K562 (cell line): ENCODE measurements around the gene ZSCAN2. TPM values are rescaled to one million over a fixed set of nuclear protein-coding genes. Genes with fewer than 3 reads are reported as not detected.

Experiments used
- ATAC-seq: fragments of 200-7000 bp; cut with Tn5 transposase; 3 replicates; pipeline ENCODE4 v1.9.1; 2020; ENCODE audit warnings: moderate library complexity
- BruUV-seq: library from RNA; stranded (reverse); fragments of 400-500 nt; replicated peaks from 2 replicates; lab custom pipeline; 2021; lab: Mats Ljungman, UMichigan
- CTCF ChIA-PET: fragments of 300-600 bp; formaldehyde crosslinking; extraction: SDS; loops from one replicate; lab custom pipeline; 2021; ENCODE audit warnings: low intra/inter-chr PET ratio; lab: Yijun Ruan, JAX
- POLR2A ChIA-PET: fragments of 300-600, 350-650 bp; sonication (Branson Sonifier 250); formaldehyde crosslinking; extraction: SDS; loops from one replicate; lab custom pipeline; 2021; ENCODE audit warnings: antibody characterized with exemption, inconsistent platforms; lab: Yijun Ruan, JAX
- DNase-seq, 4 experiments: peaks; one replicate each; pipeline versions ENCODE4 v3.0.0 to v3.0.0-alpha.2; 2011 to 2018; ENCODE audit warnings: low spot score in 3 of 4, mixed read lengths in 3 of 4; ENCODE audit errors: extremely low read depth in 1 of 4
- FAIRE-seq: peaks from 2 replicates; lab custom pipeline; 2011; peaks lifted over from hg19 to GRCh38; lab: Jason Lieb, UNC
- H2AFZ ChIP-seq: 2 replicates; pipeline ENCODE4 v1.6.0; 2011; ENCODE audit warnings: low read depth, low read length, control low read depth, inconsistent platforms
- H3K27ac ChIP-seq: fragments of 200-600 bp; 3 replicates; pipeline ENCODE4 v1.8.0; 2011; ENCODE audit warnings: low read depth, mild to moderate bottlenecking, control low read depth, inconsistent platforms, low read length, moderate library complexity, mixed read lengths; ENCODE audit errors: extremely low read depth
- H3K27me3 ChIP-seq, 2 experiments: fragments of 300-600 bp in 1 of 2; 2 replicates in 1 of 2; 3 replicates in 1 of 2; pipeline versions ENCODE4 v1.6.0 to v1.8.0; 2011; ENCODE audit warnings: inconsistent platforms in 2 of 2, low read length in 2 of 2, mild to moderate bottlenecking in 1 of 2, mixed read lengths in 1 of 2, moderate library complexity in 1 of 2; ENCODE audit not compliant: control insufficient read depth in 2 of 2, insufficient read depth in 2 of 2
- H3K36me3 ChIP-seq: fragments of 300-600 bp; 3 replicates; pipeline ENCODE4 v1.8.0; 2011; ENCODE audit warnings: mild to moderate bottlenecking, low read length, inconsistent platforms; ENCODE audit not compliant: control insufficient read depth, insufficient read depth
- H3K4me1 ChIP-seq, 2 experiments: fragments of 200-600 bp in 1 of 2; replicated peaks in 1 of 2; 2 replicates in 1 of 2; 3 replicates in 1 of 2; pipeline versions ENCODE4 v1.5.1 to v1.8.0; 2011; ENCODE audit warnings: inconsistent platforms in 2 of 2, low read length in 2 of 2, mild to moderate bottlenecking in 1 of 2, mixed read lengths in 1 of 2, moderate library complexity in 1 of 2; ENCODE audit not compliant: control insufficient read depth in 2 of 2, insufficient read depth in 2 of 2
- H3K4me2 ChIP-seq: 2 replicates; pipeline ENCODE4 v1.6.1; 2011; ENCODE audit warnings: low read length, control low read depth, inconsistent platforms, mixed read lengths; ENCODE audit not compliant: insufficient read depth
- H3K4me3 ChIP-seq: fragments of 200-600 bp; sonication (generic), shearing (Covaris generic); 2 replicates; pipeline ENCODE4 v1.5.1; 2016; ENCODE audit warnings: control low read depth, inconsistent platforms
- H3K79me2 ChIP-seq: fragments of 200-600 bp; 3 replicates; pipeline ENCODE4 v1.8.0; 2011; ENCODE audit warnings: low read length, inconsistent platforms; ENCODE audit not compliant: control insufficient read depth, insufficient read depth
- H3K9ac ChIP-seq, 2 experiments: 2 replicates each; pipeline versions ENCODE4 v1.6.0 to v1.6.1; 2011; ENCODE audit warnings: low read depth in 2 of 2, low read length in 2 of 2, control low read depth in 1 of 2, inconsistent platforms in 1 of 2, mild to moderate bottlenecking in 1 of 2, mixed read lengths in 1 of 2; ENCODE audit not compliant: insufficient read depth in 1 of 2
- H3K9me1 ChIP-seq: one replicate; pipeline ENCODE4 v1.6.0; 2011; ENCODE audit warnings: inconsistent platforms, mild to moderate bottlenecking, low read length, moderate library complexity; ENCODE audit not compliant: control insufficient read depth, insufficient read depth
- H3K9me3 ChIP-seq: replicated peaks from 2 replicates; pipeline ENCODE4 v1.5.1; 2011; ENCODE audit warnings: low read depth, low read length, inconsistent platforms; ENCODE audit not compliant: control insufficient read depth, insufficient read depth
- H4K20me1 ChIP-seq: replicated peaks from 2 replicates; pipeline ENCODE4 v1.6.1; 2011; ENCODE audit warnings: low read length, inconsistent platforms, mixed read lengths; ENCODE audit not compliant: control insufficient read depth, insufficient read depth
- DIDO1 ChIP-seq: fragments of 450-650 bp; IDR thresholded peaks from 2 replicates; pipeline ENCODE4 v1.6.1; 2016; ENCODE audit warnings: low read depth, missing biosample characterization, missing genetic modification characterization
- MTA3 ChIP-seq: fragments of 450-650 bp; formaldehyde crosslinking; IDR thresholded peaks from 2 replicates; pipeline ENCODE4 v1.6.1; 2017; ENCODE audit warnings: mild to moderate bottlenecking, borderline replicate concordance
- SRSF3 ChIP-seq: fragments of 200-400 bp; formaldehyde crosslinking; IDR thresholded peaks from 2 replicates; pipeline ENCODE4 v1.6.1; 2016; ENCODE audit warnings: mild to moderate bottlenecking, low read length, moderate library complexity; ENCODE audit not compliant: insufficient read depth
- ZBTB17 ChIP-seq: fragments of 450-650 bp; formaldehyde crosslinking; IDR thresholded peaks from 2 replicates; pipeline ENCODE4 v1.4.0; 2020; ENCODE audit warnings: mild to moderate bottlenecking
- ZNF184 ChIP-seq: sonication (generic); formaldehyde crosslinking; IDR thresholded peaks from 2 replicates; pipeline ENCODE4 v1.5.0; 2020; ENCODE audit warnings: missing genetic modification reagents
- ZNF655 ChIP-seq: fragments of 250-450 bp; sonication (Bioruptor Pico); IDR thresholded peaks from 2 replicates; pipeline ENCODE4 v1.5.0; 2021
- WGBS: fragments of 100-300 bp; shearing (Covaris generic); methylation state at CpG from one replicate; pipeline ENCODE4 v1.1.6; 2016; ENCODE audit warnings: low coverage, mixed read lengths; ENCODE audit not compliant: insufficient coverage; ENCODE audit errors: missing lambda C conversion rate; 5-methylcytosine and 5-hydroxymethylcytosine counted together
- in situ Hi-C: fragments of 300-500 bp; cut with MboI; formaldehyde crosslinking; loops from 4 replicates; pipeline ENCODE4 v1.15.0; 2018; ENCODE audit warnings: inconsistent platforms, mixed read lengths
- intact Hi-C: fragments of 100-400 bp; cut with micrococcal nuclease; formaldehyde crosslinking; loops from 2 replicates; pipeline ENCODE4 v1.14.2; 2022
- polyA plus RNA-seq, 8 experiments: library from polyadenylated mRNA; depleted of rRNA in 4 of 8; stranded (reverse) in 5 of 8; unstranded in 3 of 8; fragments of >200 nt; fragmentation: Nextera tagmentation in 2 of 8; fragmentation: Illumina TruSeq in 1 of 8; extraction: Ambion mirVana in 2 of 8; extraction: Trizol in 1 of 8; gene quantifications; 2 replicates each; pipeline versions ENCODE4 v1.2.1 to v1.2.3, GENCODE V29; 2011 to 2014; ENCODE audit warnings: inconsistent platforms in 1 of 8, missing spikeins in 1 of 8
- total RNA-seq, 7 experiments: library from RNA; depleted of rRNA in 6 of 7; stranded (reverse); fragments of >200 nt in 6 of 7; fragmentation: Illumina TruSeq in 2 of 7; extraction: Trizol in 2 of 7; gene quantifications; 2 replicates each; pipeline versions ENCODE4 v1.2.1 to v1.2.3, GENCODE V29; 2011 to 2021; ENCODE audit warnings: low replicate concordance in 1 of 7

ZSCAN2 gene
- total and polyA plus RNA-seq, 9 of the 15 experiments (the other 6 are each of a cell fraction or from before 2014, with no cell fraction given) = 1.7 to 14.2 (median 6.6) TPM

GRCh38 chr15:84620626-84621025 lies 19.8 kb downstream of the ZSCAN2 start:
- no peak for ATAC-seq

More at GRCh38 chr15:84620626-84621025, 19.8 kb downstream of the ZSCAN2 start:
- ChIA-PET POLR2A (interaction anchor here (0.9 to 1.9 kb wide), 4 partner anchors 10 to 63 kb away, joined by 3 to 6 read pairs (median 4); no protein-coding TSS in a partner anchor), CTCF (interaction anchor here (0.7 kb wide), 1 partner anchor 454 kb away, joined by 3 read pairs; no protein-coding TSS in a partner anchor)
- peaks cover 28% of the 10 kb centered on the region for H3K9me3 ChIP-seq
- no peaks in the 10 kb centered on the region for H4K20me1 ChIP-seq
- no peak for TF ChIP-seq SRSF3
- no peak for TF ChIP-seq DIDO1
- no peak for TF ChIP-seq MTA3
- no peak for TF ChIP-seq ZNF184 (CRISPR knock-in tag)
- no peak for TF ChIP-seq ZNF655
- TF ChIP-seq ZBTB17 (CRISPR knock-in tag) = no peak
- H3K27me3 ChIP-seq = no peaks in the 10 kb centered on the region
- in situ Hi-C loops (no loop called here), intact Hi-C loops (no loop called here)
- no TSS peak for BruUV-seq
- no peak overlapping the region for H3K27ac ChIP-seq
- no peak overlapping the region for H3K9ac ChIP-seq
- no peak for DNase-seq
- no peak overlapping the region for H2AFZ ChIP-seq
- no peaks in the 10 kb centered on the region for H3K79me2 ChIP-seq
- no peaks in the 10 kb centered on the region for H3K9me1 ChIP-seq
- peaks cover 14 to 20% of the 10 kb centered on the region in 2 experiments; a peak in 4 of 5 replicates for H3K4me1 ChIP-seq
- H3K36me3 ChIP-seq = peaks cover 21% of the 10 kb centered on the region; the same call in 2 of the 3 replicates
- FAIRE-seq = no peak
- 67% methylated on average over 8 of the region's 8 CpGs for WGBS
- no peak overlapping the region for H3K4me3 ChIP-seq
- no peak overlapping the region for H3K4me2 ChIP-seq
